ENCODE data around the gene LDAH. TPM values are rescaled to one million over a fixed set of nuclear protein-coding genes. Genes with fewer than 3 reads are reported as not detected.

The LDAH gene
- total and polyA plus RNA-seq, 4 experiments from 2014 or later, result 12.3 to 23.9 (median 18.8) TPM

DNA sequence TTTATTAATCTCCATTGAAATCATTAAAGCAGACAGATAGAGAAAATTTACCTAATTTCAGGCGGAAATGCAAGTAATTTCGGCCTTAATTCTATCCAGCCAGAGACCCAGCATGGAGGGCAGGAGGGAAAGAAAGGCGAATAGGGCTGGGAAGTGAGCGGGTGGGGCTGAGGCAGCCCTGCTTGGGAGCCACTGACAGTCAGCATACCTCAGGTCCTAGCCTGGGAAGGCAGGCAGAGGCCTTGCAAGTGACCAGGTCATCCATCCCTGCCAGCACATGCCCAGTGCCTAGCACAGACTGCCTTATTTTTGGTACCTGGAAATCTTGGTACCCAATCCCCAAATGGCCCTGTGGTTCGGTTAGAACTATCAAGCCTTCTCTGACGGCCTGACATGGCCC lies 154.4 kb downstream of the LDAH start:
- peaks cover 24% of the 10 kb centered on the region for H3K4me1 ChIP-seq (ENCODE audit: insufficient read depth, low read length)
- H3K27ac Mint-ChIP-seq, result peak overlapping the region in 1 of 7 donors; percentile 40
- H3K4me3 ChIP-seq (ENCODE audit: low read length in 2 of 2), result no peak overlapping the region
- H3K27me3 ChIP-seq (ENCODE audit: insufficient read depth, low read length), result peaks cover 47% of the 10 kb centered on the region
- ChIA-PET CTCF (ENCODE audit: partially characterized antibody) (no interaction called here), POLR2A (ENCODE audit: partially characterized antibody) (no interaction called here)
- peaks cover 6 to 36% (median 19%) of the 10 kb centered on the region in 4 donors for H3K4me1 Mint-ChIP-seq
- peaks cover 33 to 50% of the 10 kb centered on the region in 2 donors for H3K27me3 Mint-ChIP-seq
- no peaks in the 10 kb centered on the region for H3K9me3 ChIP-seq (ENCODE audit: control insufficient read depth in 1 of 2, low read length in 2 of 2)
- DNase-seq, result no peak
- no peaks in the 10 kb centered on the region for H3K36me3 Mint-ChIP-seq
- H3K9me3 Mint-ChIP-seq, result peaks cover 0 to 2% (median 0%) of the 10 kb centered on the region in 8 donors
- H3K4me3 Mint-ChIP-seq, result peak overlapping the region in 7 of 8 donors; percentile 56 to 82 (median 74)
- no peaks in the 10 kb centered on the region for H3K36me3 ChIP-seq (ENCODE audit: insufficient read depth, low read length)
- intact Hi-C loops (cut with micrococcal nuclease), result no loop called here
- no peak overlapping the region for H3K27ac ChIP-seq (ENCODE audit: low read depth, low read length)

DNA sequence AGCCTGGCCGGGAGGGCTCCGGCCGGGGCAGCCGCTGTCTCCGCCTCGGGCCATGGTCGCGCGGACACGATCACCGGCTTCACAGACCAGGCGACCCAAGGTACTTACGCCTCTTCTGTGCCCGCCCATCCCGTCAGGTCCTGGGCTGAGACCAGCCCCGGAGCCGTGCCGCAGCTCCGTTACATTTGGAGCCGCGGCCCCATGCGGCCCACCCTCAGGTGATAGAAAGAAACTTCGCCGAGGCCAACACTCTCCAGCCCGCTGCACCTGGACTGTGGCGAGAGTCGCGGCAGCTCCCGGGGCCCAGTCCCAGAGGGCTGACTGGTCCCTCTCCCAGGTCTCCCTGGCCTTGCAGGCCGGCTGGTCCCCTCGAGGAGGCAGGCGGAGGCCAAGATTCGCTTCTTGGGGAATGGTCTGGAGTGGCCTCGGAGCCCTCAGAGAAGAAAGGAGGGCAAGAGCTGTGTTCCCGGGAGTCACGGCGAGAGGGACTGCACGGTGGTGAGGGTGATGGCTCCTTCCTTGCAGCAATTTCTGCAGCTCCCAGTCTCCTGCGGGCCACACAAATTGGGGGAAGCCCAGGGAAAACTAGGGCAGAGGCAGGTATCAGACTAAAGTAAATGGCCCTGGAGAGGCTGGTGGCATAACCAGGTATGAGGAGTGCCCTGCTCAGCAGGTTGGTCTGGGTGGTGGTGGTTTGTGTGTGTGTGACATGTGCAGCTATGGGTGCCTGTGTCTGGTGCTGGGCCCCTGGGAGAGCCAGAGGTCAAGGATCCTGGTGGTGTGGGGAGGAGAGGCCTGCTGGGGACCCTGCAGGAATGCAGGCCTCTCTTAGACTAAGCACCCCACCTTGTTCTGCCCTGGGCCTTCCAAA lies 155.1 kb downstream of the LDAH start:
- Mint-ChIP-seq H3K4me3 (peak overlapping the region; percentile 26 to 82 (median 72)), H3K4me1 (peaks cover 6 to 36% (median 18%) of the 10 kb centered on the region in 4 donors), H3K27me3 (peaks cover 34 to 49% of the 10 kb centered on the region in 2 donors), H3K27ac (peak overlapping the region in 1 of 7 donors; percentile 40), H3K36me3 (no peaks in the 10 kb centered on the region), H3K9me3 (peaks cover 0 to 2% (median 0%) of the 10 kb centered on the region in 8 donors)
- intact Hi-C loops (cut with micrococcal nuclease), result no loop called here
- Histone ChIP-seq H3K36me3 (ENCODE audit: insufficient read depth, low read length) (no peaks in the 10 kb centered on the region), H3K4me1 (ENCODE audit: insufficient read depth, low read length) (peaks cover 24% of the 10 kb centered on the region), H3K27me3 (ENCODE audit: insufficient read depth, low read length) (peaks cover 44% of the 10 kb centered on the region), H3K4me3 (ENCODE audit: low read length in 2 of 2) (no peak overlapping the region), H3K9me3 (ENCODE audit: control insufficient read depth in 1 of 2, low read length in 2 of 2) (no peaks in the 10 kb centered on the region), H3K27ac (ENCODE audit: low read depth, low read length) (no peak overlapping the region)
- CTCF ChIA-PET (ENCODE audit: partially characterized antibody), result no interaction called here
- DNase-seq, result no peak
- POLR2A ChIA-PET (ENCODE audit: partially characterized antibody), result interaction anchor here (1.7 kb wide), 1 partner anchor 16 kb away, joined by 9 read pairs; the partner anchor contains the start of gene HS1BP3

DNA sequence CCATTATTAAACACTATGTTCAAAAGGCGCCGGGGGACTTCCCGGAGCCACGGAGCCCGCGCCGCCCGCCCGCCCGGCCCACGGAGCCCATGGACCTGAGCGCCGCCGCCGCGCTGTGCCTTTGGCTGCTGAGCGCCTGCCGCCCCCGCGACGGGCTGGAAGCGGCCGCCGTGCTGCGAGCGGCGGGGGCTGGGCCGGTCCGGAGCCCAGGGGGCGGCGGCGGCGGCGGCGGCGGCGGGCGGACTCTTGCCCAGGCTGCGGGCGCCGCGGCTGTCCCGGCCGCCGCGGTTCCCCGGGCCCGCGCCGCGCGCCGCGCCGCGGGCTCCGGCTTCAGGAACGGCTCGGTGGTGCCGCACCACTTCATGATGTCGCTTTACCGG lies 155.8 kb downstream of the LDAH start:
- Mint-ChIP-seq H3K4me1 (peaks cover 6 to 36% (median 18%) of the 10 kb centered on the region in 4 donors), H3K36me3 (no peaks in the 10 kb centered on the region), H3K27ac (no peak overlapping the region), H3K9me3 (peaks cover 0 to under 1% (median 0%) of the 10 kb centered on the region in 8 donors), H3K4me3 (no peak overlapping the region), H3K27me3 (peaks cover 40 to 51% of the 10 kb centered on the region in 2 donors)
- Histone ChIP-seq H3K4me1 (ENCODE audit: insufficient read depth, low read length) (peaks cover 24% of the 10 kb centered on the region), H3K27me3 (ENCODE audit: insufficient read depth, low read length) (peaks cover 39% of the 10 kb centered on the region), H3K4me3 (ENCODE audit: low read length in 2 of 2) (no peak overlapping the region), H3K9me3 (ENCODE audit: control insufficient read depth in 1 of 2, low read length in 2 of 2) (no peaks in the 10 kb centered on the region), H3K27ac (ENCODE audit: low read depth, low read length) (no peak overlapping the region), H3K36me3 (ENCODE audit: insufficient read depth, low read length) (no peaks in the 10 kb centered on the region)
- ChIA-PET POLR2A (ENCODE audit: partially characterized antibody) (interaction anchor here (1.7 kb wide), 1 partner anchor 16 kb away, joined by 9 read pairs; the partner anchor contains the start of gene HS1BP3), CTCF (ENCODE audit: partially characterized antibody) (interaction anchor here (1.0 kb wide), 1 partner anchor 9 kb away, joined by 3 read pairs; no protein-coding TSS in a partner anchor)
- intact Hi-C loops (cut with micrococcal nuclease), result no loop called here
- no peak for DNase-seq

DNA sequence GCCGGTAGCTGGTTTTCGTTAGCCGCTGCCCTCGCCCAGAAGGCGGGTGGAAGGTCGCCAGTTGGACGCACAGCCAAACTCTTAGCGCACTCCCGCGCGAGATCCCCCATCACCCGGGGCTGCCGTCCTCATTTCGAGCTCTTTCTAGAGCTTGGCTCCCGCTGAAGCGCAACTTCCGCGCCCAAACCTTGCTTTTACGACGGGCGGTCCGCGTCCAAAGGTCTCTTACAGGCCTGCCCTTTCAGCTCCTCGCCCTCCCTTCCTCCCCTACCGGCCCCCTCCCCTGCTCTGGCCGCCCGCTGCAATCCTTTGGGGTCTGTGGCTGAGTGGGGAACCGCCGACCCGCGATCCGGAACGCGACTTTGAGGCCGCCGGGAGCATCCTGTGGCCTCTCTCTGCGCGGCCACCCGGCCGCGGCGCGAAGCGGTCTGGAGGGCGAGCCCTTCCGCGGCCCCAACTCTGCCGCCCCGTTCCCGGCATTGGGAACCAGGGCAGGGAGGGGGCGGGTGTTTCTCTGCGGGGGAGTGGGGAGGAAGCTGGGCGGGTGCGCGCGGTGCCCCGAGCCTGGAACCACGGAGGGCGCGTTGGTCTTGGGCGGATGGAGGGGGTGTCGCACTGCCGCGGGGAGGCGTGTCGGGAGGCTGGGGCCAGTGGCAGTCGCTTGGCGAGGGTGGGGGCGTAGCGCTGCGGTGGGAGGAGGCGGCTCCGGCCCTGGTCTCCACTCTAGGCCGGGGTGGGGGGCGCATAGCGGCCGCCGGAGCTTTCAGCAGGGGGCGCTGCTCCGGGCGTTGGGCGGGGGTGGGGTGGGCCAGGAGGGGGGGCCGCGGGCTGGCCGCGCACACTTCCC lies 156.4 kb downstream of the LDAH start, which contains the start of gene GDF7:
GDF7 (plus strand) TSS at position 841 of the 847 bp plus-strand sequence. CDS start 96 bp downstream, outside the sequence.
- Histone ChIP-seq H3K4me1 (ENCODE audit: insufficient read depth, low read length) (peaks cover 24% of the 10 kb centered on the region), H3K36me3 (ENCODE audit: insufficient read depth, low read length) (no peaks in the 10 kb centered on the region), H3K27ac (ENCODE audit: low read depth, low read length) (no peak within 1 kb of the TSS), H3K27me3 (ENCODE audit: insufficient read depth, low read length) (peaks cover 43% of the 10 kb centered on the region), H3K4me3 (ENCODE audit: low read length in 2 of 2) (peak within 1 kb of the TSS in 1 of 2 donors; percentile 38), H3K9me3 (ENCODE audit: control insufficient read depth in 1 of 2, low read length in 2 of 2) (no peaks in the 10 kb centered on the region)
- CTCF ChIA-PET (ENCODE audit: partially characterized antibody), result interaction anchor here (1.0 to 8.1 kb wide), 4 partner anchors 10 to 295 kb away, joined by 3 to 246 read pairs (median 3); no protein-coding TSS in a partner anchor
- Mint-ChIP-seq H3K27me3 (peaks cover 38 to 49% of the 10 kb centered on the region in 2 donors), H3K9me3 (no peaks in the 10 kb centered on the region), H3K36me3 (no peaks in the 10 kb centered on the region), H3K27ac (peak within 1 kb of the TSS in 3 of 7 donors; percentile 40 to 87 (median 82)), H3K4me1 (peaks cover 6 to 36% (median 18%) of the 10 kb centered on the region in 4 donors), H3K4me3 (peak within 1 kb of the TSS; percentile 78 to 91 (median 86))
- intact Hi-C loops (cut with micrococcal nuclease), result loop anchor here (1.0 kb wide), 1 partner anchor 297 kb away; no protein-coding TSS in a partner anchor
- peak in 1 of 5 donors; percentile 21 for DNase-seq
- POLR2A ChIA-PET (ENCODE audit: partially characterized antibody), result interaction anchor here (1.1 to 1.7 kb wide), 2 partner anchors 9 to 15 kb away, joined by 3 to 9 read pairs; partner anchors contain the start of gene HS1BP3

DNA sequence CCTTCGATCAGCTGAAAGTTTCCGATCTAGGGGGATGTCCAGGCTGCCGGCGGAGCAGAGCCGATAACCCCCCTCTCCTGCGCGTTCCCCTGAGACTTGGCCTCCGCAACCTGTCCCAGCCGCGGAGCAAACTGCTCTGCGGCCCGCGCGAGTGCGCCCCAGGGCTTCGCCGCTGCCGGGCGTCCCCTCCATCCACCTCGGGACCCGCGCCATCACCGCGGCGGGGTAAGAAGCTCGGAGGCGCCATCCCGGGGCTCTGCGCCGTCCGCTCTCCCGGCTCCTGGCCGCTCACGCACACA lies 156.9 kb downstream of the LDAH start:
- Mint-ChIP-seq H3K27me3 (peaks cover 42 to 49% of the 10 kb centered on the region in 2 donors), H3K9me3 (no peaks in the 10 kb centered on the region), H3K36me3 (no peaks in the 10 kb centered on the region), H3K27ac (no peak overlapping the region), H3K4me1 (peaks cover 6 to 31% (median 17%) of the 10 kb centered on the region in 4 donors), H3K4me3 (peak overlapping the region; percentile 78 to 91 (median 86))
- Histone ChIP-seq H3K4me1 (ENCODE audit: insufficient read depth, low read length) (peaks cover 24% of the 10 kb centered on the region), H3K27ac (ENCODE audit: low read depth, low read length) (no peak overlapping the region), H3K9me3 (ENCODE audit: control insufficient read depth in 1 of 2, low read length in 2 of 2) (no peaks in the 10 kb centered on the region), H3K36me3 (ENCODE audit: insufficient read depth, low read length) (no peaks in the 10 kb centered on the region), H3K4me3 (ENCODE audit: low read length in 2 of 2) (peak overlapping the region in 1 of 2 donors; percentile 38), H3K27me3 (ENCODE audit: insufficient read depth, low read length) (peaks cover 44% of the 10 kb centered on the region)
- ChIA-PET POLR2A (ENCODE audit: partially characterized antibody) (interaction anchor here (1.1 to 1.7 kb wide), 2 partner anchors 10 to 15 kb away, joined by 3 to 9 read pairs; partner anchors contain the start of gene HS1BP3), CTCF (ENCODE audit: partially characterized antibody) (interaction anchor here (1.1 to 8.1 kb wide), 3 partner anchors 10 to 295 kb away, joined by 3 to 246 read pairs (median 3); no protein-coding TSS in a partner anchor)
- DNase-seq, result no peak
- intact Hi-C loops (cut with micrococcal nuclease), result loop anchor here (1.0 kb wide), 1 partner anchor 297 kb away; no protein-coding TSS in a partner anchor

DNA sequence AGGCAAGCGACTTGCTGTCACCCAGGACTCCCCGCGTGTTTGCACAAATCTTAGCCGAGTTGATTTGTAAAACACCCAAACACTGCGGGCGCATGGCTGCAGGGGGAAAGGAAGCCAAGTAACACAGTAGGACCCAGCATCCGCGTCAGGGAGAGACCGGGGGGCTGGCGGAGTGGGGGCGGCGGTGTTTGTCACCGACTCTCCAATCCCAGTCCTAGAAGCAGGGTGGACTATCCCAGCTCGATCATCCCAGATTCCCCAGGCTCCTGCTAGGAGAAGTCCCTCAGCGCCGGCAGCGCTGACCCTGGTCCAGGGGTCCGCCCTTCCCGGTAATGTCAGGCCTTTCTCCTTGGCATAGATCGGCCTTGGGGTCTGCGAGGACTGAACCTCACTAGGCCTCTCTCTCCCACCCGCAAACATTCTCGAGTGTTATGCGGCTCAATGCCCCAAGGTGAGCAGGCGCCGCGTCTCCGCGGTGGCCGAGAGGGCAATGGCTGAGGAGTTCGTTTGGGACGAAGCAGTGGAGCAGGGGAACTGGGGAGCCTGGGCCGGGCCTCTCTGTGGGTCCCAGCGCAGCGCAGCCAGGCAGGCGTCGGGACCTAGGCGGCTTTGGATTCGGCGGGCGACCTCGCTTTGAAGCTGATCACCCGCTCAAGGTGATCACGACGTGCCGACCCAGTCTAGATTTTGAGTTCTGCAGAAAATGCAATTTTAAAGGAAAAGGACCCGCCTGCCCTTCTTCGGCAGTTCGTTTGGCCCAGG lies 157.5 kb downstream of the LDAH start:
- Histone ChIP-seq H3K9me3 (ENCODE audit: control insufficient read depth in 1 of 2, low read length in 2 of 2) (no peaks in the 10 kb centered on the region), H3K4me1 (ENCODE audit: insufficient read depth, low read length) (peaks cover 24% of the 10 kb centered on the region), H3K36me3 (ENCODE audit: insufficient read depth, low read length) (no peaks in the 10 kb centered on the region), H3K27ac (ENCODE audit: low read depth, low read length) (no peak overlapping the region), H3K27me3 (ENCODE audit: insufficient read depth, low read length) (peaks cover 44% of the 10 kb centered on the region), H3K4me3 (ENCODE audit: low read length in 2 of 2) (no peak overlapping the region)
- Mint-ChIP-seq H3K9me3 (no peaks in the 10 kb centered on the region), H3K27me3 (peaks cover 43 to 53% of the 10 kb centered on the region in 2 donors), H3K27ac (no peak overlapping the region), H3K36me3 (no peaks in the 10 kb centered on the region), H3K4me1 (peaks cover 6 to 31% (median 17%) of the 10 kb centered on the region in 4 donors), H3K4me3 (peak overlapping the region; percentile 51 to 91 (median 84))
- no peak for DNase-seq
- POLR2A ChIA-PET (ENCODE audit: partially characterized antibody), result interaction anchor here (1.1 to 1.7 kb wide), 2 partner anchors 10 to 14 kb away, joined by 3 to 9 read pairs; partner anchors contain the start of gene HS1BP3
- CTCF ChIA-PET (ENCODE audit: partially characterized antibody), result interaction anchor here (1.1 to 8.1 kb wide), 3 partner anchors 10 to 296 kb away, joined by 3 to 246 read pairs (median 3); no protein-coding TSS in a partner anchor
- intact Hi-C loops (cut with micrococcal nuclease), result loop anchor here (1.0 kb wide), 1 partner anchor 298 kb away; no protein-coding TSS in a partner anchor

All from CD4-positive, alpha-beta memory T cell (primary cell).